ENCODE data around the gene CDON.

CDON gene

GRCh38 chr11:126008956-126009355 lies 53.7 kb downstream of the CDON start:
- TF ChIP-seq CTCF (IDR thresholded peaks at IDR 0.05): no peak
- no peak for TF ChIP-seq ZFX (IDR thresholded peaks at IDR 0.05; ENCODE audit: borderline replicate concordance)
- H3K27ac ChIP-seq: no peak overlapping the region

DNA sequence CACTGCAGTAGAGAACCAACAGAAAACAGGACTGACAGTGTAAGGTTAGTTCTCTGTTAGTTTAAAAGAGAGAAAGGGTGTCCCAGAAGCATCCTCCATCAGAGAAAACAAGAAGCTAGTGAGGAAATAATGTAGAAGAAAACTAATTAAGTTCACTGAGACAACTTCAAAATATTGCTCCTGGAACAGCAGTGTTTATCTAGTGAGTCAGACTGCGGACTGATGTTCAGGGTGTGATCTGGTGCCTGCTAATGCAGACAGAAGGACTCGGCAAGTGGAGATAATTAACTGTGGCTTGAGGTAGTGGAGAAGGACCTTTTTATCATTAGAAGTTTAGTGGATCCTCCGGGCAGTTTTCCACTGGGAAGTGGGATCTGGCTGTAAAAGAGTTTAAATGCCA lies 55.4 kb downstream of the CDON start:
- H3K27ac ChIP-seq: no peak overlapping the region
- TF ChIP-seq CTCF (IDR thresholded peaks at IDR 0.05) (no peak), ZFX (IDR thresholded peaks at IDR 0.05; ENCODE audit: borderline replicate concordance) (no peak)

DNA sequence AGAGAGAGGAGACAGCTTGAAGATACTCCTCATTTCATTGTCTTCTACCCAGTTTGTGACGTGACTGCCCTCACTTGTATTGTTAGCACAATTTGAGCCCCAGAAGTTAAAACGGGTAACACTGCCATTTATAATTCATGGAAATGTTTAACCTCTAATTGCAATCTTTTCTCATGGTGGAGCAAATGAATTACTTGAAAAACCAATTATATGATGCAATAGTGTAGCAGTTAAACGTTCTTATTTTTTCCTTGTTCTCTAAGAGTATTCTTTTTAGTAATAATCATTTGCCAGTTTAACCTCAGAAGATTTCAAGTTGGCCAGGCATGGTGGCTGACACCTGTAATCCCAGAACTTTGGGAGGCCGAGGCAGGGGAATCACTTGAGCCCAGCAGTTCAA lies 56.6 kb downstream of the CDON start:
- no peak overlapping the region for H3K27ac ChIP-seq
- no peak for TF ChIP-seq ZFX (IDR thresholded peaks at IDR 0.05; ENCODE audit: borderline replicate concordance)
- no peak for TF ChIP-seq CTCF (IDR thresholded peaks at IDR 0.05)

GRCh38 chr11:126002181-126002580 lies 60.5 kb downstream of the CDON start:
- no peak overlapping the region for H3K27ac ChIP-seq
- TF ChIP-seq ZFX (IDR thresholded peaks at IDR 0.05; ENCODE audit: borderline replicate concordance) (no peak), CTCF (IDR thresholded peaks at IDR 0.05) (no peak)

DNA sequence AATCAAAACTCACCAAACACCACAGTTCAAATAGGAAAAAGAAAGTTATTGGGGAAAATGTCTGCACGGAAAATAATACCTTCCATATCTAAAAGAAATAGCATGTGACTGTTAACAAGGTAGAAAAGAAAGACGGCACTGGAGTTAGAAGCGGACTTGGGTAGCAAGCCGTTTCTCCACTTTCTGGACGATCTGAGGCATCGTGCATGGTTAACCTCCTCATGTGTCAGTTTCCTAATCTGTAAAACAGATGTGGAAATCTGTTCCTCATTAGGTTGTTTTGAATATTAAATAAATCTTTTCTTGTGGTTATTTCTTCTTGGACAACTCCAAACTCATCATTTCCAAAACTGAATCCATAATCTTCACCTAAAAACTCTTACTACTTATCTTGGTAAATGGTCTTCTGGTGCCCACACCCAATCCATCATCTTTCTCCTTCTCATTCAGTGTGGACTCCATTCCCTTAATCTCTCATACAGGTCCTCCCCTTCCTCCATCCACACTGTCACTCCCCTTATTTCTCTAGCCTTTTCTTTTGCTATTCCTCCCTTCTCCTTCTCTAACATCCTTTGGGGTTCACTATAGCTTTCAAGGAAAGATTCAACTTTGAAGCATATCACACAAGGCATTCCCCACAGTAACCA lies 63.3 kb downstream of the CDON start:
- TF ChIP-seq CTCF (IDR thresholded peaks at IDR 0.05) (no peak), ZFX (IDR thresholded peaks at IDR 0.05; ENCODE audit: borderline replicate concordance) (no peak)

GRCh38 chr11:125998267-125998666 lies 64.4 kb downstream of the CDON start:
- TF ChIP-seq CTCF (IDR thresholded peaks at IDR 0.05): no peak
- TF ChIP-seq ZFX (IDR thresholded peaks at IDR 0.05; ENCODE audit: borderline replicate concordance): no peak
- no peak overlapping the region for H3K27ac ChIP-seq

More for the DNA sequence above, 63.3 kb downstream of the CDON start:
- H3K27ac ChIP-seq: no peak overlapping the region

GRCh38 chr11:125995313-125995712 lies 67.4 kb downstream of the CDON start:
- no peak overlapping the region for H3K27ac ChIP-seq
- no peak for TF ChIP-seq CTCF (IDR thresholded peaks at IDR 0.05)

Data from 22Rv1 (cell line).